IMR-90 (cell line): ENCODE results near the gene TGM4. TPM values are rescaled to one million over a fixed set of nuclear protein-coding genes. Genes with fewer than 3 reads are reported as not detected.

Source experiments
- ATAC-seq: fragments of 200-7000 bp; cut with Tn5 transposase; 2 replicates; pipeline ENCODE4 v1.9.1; 2020; ENCODE audit warnings: low read depth, mild to moderate bottlenecking, moderate library complexity
- BruUV-seq: library from RNA; stranded (reverse); fragments of 400-500 nt; replicated peaks from 2 replicates; lab custom pipeline; 2021; lab: Mats Ljungman, UMichigan
- CTCF ChIA-PET: fragments of 300-600 bp; formaldehyde crosslinking; extraction: SDS; loops from one replicate; lab custom pipeline; 2021; ENCODE audit warnings: antibody characterized with exemption; lab: Yijun Ruan, JAX
- POLR2A ChIA-PET: fragments of 300-600 bp; sonication (Branson Sonifier 250); formaldehyde crosslinking; loops from one replicate; lab custom pipeline; 2022; ENCODE audit warnings: antibody characterized with exemption; ENCODE audit not compliant: unreplicated experiment; lab: Charles Lee
- DNase-seq: peaks from one replicate; pipeline ENCODE4 v3.0.0; 2013
- H2AFZ ChIP-seq: replicated peaks from 2 replicates; pipeline ENCODE3; 2013; ENCODE audit warnings: low read length, mild to moderate bottlenecking; ENCODE audit not compliant: poor library complexity
- H2AK5ac ChIP-seq: 2 replicates; pipeline ENCODE4 v1.6.1; 2013; ENCODE audit warnings: low read depth, low read length, inconsistent platforms
- H2AK9ac ChIP-seq: replicated peaks from 2 replicates; pipeline ENCODE3; 2013; ENCODE audit warnings: mild to moderate bottlenecking, low read depth, low read length, moderate library complexity; ENCODE audit not compliant: poor library complexity
- H2BK120ac ChIP-seq: 2 replicates; pipeline ENCODE4 v1.6.1; 2013; ENCODE audit warnings: low read depth, low read length, inconsistent platforms
- H2BK15ac ChIP-seq: 3 replicates; pipeline ENCODE4 v1.6.1; 2013; ENCODE audit warnings: low read depth, low read length, inconsistent platforms
- H2BK20ac ChIP-seq: 2 replicates; pipeline ENCODE4 v1.6.1; 2013; ENCODE audit warnings: low read depth, mild to moderate bottlenecking, inconsistent platforms, low read length, moderate library complexity
- H2BK5ac ChIP-seq: 2 replicates; pipeline ENCODE4 v1.6.1; 2013; ENCODE audit warnings: mild to moderate bottlenecking, low read depth, low read length, inconsistent platforms; ENCODE audit not compliant: poor library complexity, severe bottlenecking
- H3K14ac ChIP-seq: replicated peaks from 2 replicates; pipeline ENCODE4 v1.6.1; 2013; ENCODE audit warnings: low read depth, low read length, inconsistent platforms
- H3K18ac ChIP-seq: 2 replicates; pipeline ENCODE4 v1.6.1; 2013; ENCODE audit warnings: low read depth, low read length, control low read depth
- H3K23ac ChIP-seq: 2 replicates; pipeline ENCODE4 v1.6.1; 2013; ENCODE audit warnings: low read depth, low read length, inconsistent platforms
- H3K27ac ChIP-seq: 2 replicates; pipeline ENCODE4 v1.5.1; 2013; ENCODE audit warnings: mild to moderate bottlenecking, control low read depth, low read length; ENCODE audit not compliant: insufficient read depth
- H3K27me3 ChIP-seq: 2 replicates; pipeline ENCODE4 v1.6.1; 2013; ENCODE audit warnings: low read length; ENCODE audit not compliant: control insufficient read depth, insufficient read depth
- H3K36me3 ChIP-seq: 2 replicates; pipeline ENCODE4 v1.6.1; 2013; ENCODE audit warnings: low read length, mixed read lengths; ENCODE audit not compliant: control insufficient read depth, insufficient read depth
- H3K4ac ChIP-seq: 2 replicates; pipeline ENCODE4 v1.6.1; 2013; ENCODE audit warnings: low read depth, low read length, inconsistent platforms
- H3K4me1 ChIP-seq: 2 replicates; pipeline ENCODE4 v1.6.1; 2013; ENCODE audit warnings: low read length, mixed read lengths; ENCODE audit not compliant: control insufficient read depth, insufficient read depth
- H3K4me2 ChIP-seq: 2 replicates; pipeline ENCODE4 v1.6.1; 2013; ENCODE audit warnings: low read depth, mild to moderate bottlenecking, control low read depth, low read length, moderate library complexity
- H3K4me3 ChIP-seq: 2 replicates; pipeline ENCODE4 v1.5.1; 2013; ENCODE audit warnings: low read depth, mild to moderate bottlenecking, control low read depth, low read length, moderate library complexity; ENCODE audit not compliant: insufficient read depth
- H3K56ac ChIP-seq: 2 replicates; pipeline ENCODE4 v1.6.1; 2013; ENCODE audit warnings: low read length, inconsistent platforms; ENCODE audit not compliant: insufficient read depth; ENCODE audit errors: extremely low read depth
- H3K79me1 ChIP-seq, 2 experiments: 2 replicates each; pipeline ENCODE4 v1.6.1; 2013; ENCODE audit warnings: low read length in 2 of 2, inconsistent platforms in 1 of 2, low read depth in 1 of 2
- H3K9ac ChIP-seq: 2 replicates; pipeline ENCODE4 v1.6.1; 2013; ENCODE audit warnings: low read depth, low read length, control low read depth
- H3K9me1 ChIP-seq: 2 replicates; pipeline ENCODE4 v1.6.1; 2013; ENCODE audit warnings: low read length, inconsistent platforms; ENCODE audit not compliant: insufficient read depth
- H3K9me3 ChIP-seq: 2 replicates; pipeline ENCODE4 v1.6.1; 2013; ENCODE audit warnings: low read length; ENCODE audit not compliant: control insufficient read depth, insufficient read depth
- H4K20me1 ChIP-seq: 2 replicates; pipeline ENCODE4 v1.6.1; 2013; ENCODE audit warnings: low read length, inconsistent platforms; ENCODE audit not compliant: insufficient read depth
- H4K5ac ChIP-seq: 2 replicates; pipeline ENCODE4 v1.6.1; 2013; ENCODE audit warnings: mild to moderate bottlenecking, low read depth, low read length, control low read depth
- H4K8ac ChIP-seq, 2 experiments: 2 replicates each; pipeline ENCODE4 v1.6.1; 2013; ENCODE audit warnings: low read depth in 2 of 2, low read length in 2 of 2, control low read depth in 1 of 2, inconsistent platforms in 1 of 2
- H4K91ac ChIP-seq: 2 replicates; pipeline ENCODE4 v1.6.1; 2013; ENCODE audit warnings: low read depth, low read length, inconsistent platforms; ENCODE audit not compliant: insufficient read depth
- CEBPB ChIP-seq: IDR thresholded peaks from 2 replicates; pipeline ENCODE4 v1.6.1; 2012; ENCODE audit warnings: low read depth, low read length, improper control_type of control experiment
- FOS ChIP-seq: fragments of 150-350 bp; IDR thresholded peaks from 2 replicates; pipeline ENCODE4 v1.6.1; 2016; ENCODE audit warnings: low read depth, low read length
- MAZ ChIP-seq: IDR thresholded peaks from 2 replicates; pipeline ENCODE4 v1.6.1; 2012; ENCODE audit warnings: low read depth, mild to moderate bottlenecking, low read length, improper control_type of control experiment, moderate library complexity, borderline replicate concordance
- POLR2A ChIP-seq: IDR thresholded peaks from 2 replicates; pipeline ENCODE4 v1.6.1; 2012; ENCODE audit warnings: mild to moderate bottlenecking, low read depth, low read length
- RAD21 ChIP-seq: IDR thresholded peaks from 2 replicates; pipeline ENCODE4 v1.6.1; 2012; ENCODE audit warnings: low read length, improper control_type of control experiment
- RCOR1 ChIP-seq: IDR thresholded peaks from 2 replicates; pipeline ENCODE4 v1.6.1; 2012; ENCODE audit warnings: mild to moderate bottlenecking, low read length, improper control_type of control experiment; ENCODE audit not compliant: insufficient replicate concordance
- SMC3 ChIP-seq: fragments of 150-350 bp; IDR thresholded peaks from 2 replicates; pipeline ENCODE4 v1.6.1; 2016; ENCODE audit warnings: low read depth, mild to moderate bottlenecking, antibody characterized with exemption, low read length, moderate library complexity
- USF2 ChIP-seq: fragments of 150-350 bp; IDR thresholded peaks from 2 replicates; pipeline ENCODE4 v1.6.1; 2017; ENCODE audit warnings: mild to moderate bottlenecking, antibody characterized with exemption, low read length, low read depth
- WGBS, 2 experiments: methylation state at CpG; one replicate each; pipeline versions ENCODE4 v1.1.5 to v1.1.7; 2013; ENCODE audit warnings: missing lambda C conversion rate in 2 of 2; ENCODE audit not compliant: insufficient read length in 1 of 2; ENCODE audit errors: extremely low coverage in 2 of 2; 5-methylcytosine and 5-hydroxymethylcytosine counted together
- dilution Hi-C: fragments of 300-500 bp; cut with HindIII; formaldehyde crosslinking; loops from one replicate; pipeline ENCODE4 v1.14.3; 2018; ENCODE audit warnings: low sequenced_read_pairs; ENCODE audit not compliant: unreplicated experiment
- in situ Hi-C: fragments of 300-500 bp; cut with MboI; formaldehyde crosslinking; loops from 3 replicates; pipeline ENCODE4 v1.14.3; 2019; ENCODE audit warnings: low sequenced_read_pairs, inconsistent platforms, mixed read lengths
- intact Hi-C: fragments of 100-400 bp; cut with micrococcal nuclease; formaldehyde crosslinking; loops from 2 replicates; pipeline ENCODE4 v1.10.0; 2022
- polyA plus RNA-seq, 3 experiments: library from polyadenylated mRNA; depleted of rRNA; stranded (reverse); fragments of >200 nt; gene quantifications; 2 replicates each; pipeline ENCODE4 v1.2.3, GENCODE V29; 2012; ENCODE audit warnings: low replicate concordance in 1 of 3
- total RNA-seq: library from RNA; depleted of rRNA; stranded (reverse); fragments of >200 nt; gene quantifications from 2 replicates; pipeline ENCODE4 v1.2.3, GENCODE V29; 2012

TGM4 gene
- total and polyA plus RNA-seq, 2 of the 4 experiments (the other 2 are of a cell fraction): under 0.01 to 0.10 TPM

DNA sequence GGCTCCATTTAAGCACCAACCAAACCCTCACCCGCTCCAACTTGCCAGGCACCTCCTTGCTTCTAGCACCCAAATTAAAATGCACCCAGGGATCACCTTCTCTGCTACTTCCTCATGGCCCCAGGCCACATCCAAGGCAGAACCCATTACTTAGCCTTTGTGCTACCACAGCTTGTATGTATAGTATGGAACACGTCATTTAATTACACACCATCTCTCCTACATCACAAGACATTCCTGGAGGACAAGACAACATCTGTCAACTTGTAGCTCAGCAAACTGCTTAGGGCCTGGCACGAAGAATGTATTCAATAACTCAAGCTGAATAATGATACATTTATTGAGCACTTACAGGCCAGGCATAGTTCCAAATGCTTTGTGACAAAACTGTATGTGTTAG, 78.3 kb downstream of the TGM4 start:
- in situ Hi-C loops: no loop called here
- intact Hi-C loops: no loop called here
- CTCF ChIA-PET: no interaction called here

More for the DNA sequence above, 78.3 kb downstream of the TGM4 start:
- no peaks in the 10 kb centered on the region for H3K27me3 ChIP-seq
- H2BK5ac ChIP-seq: no peak overlapping the region
- H2AK5ac ChIP-seq: no peak overlapping the region
- H3K36me3 ChIP-seq: peaks cover 14% of the 10 kb centered on the region
- no peak overlapping the region for H2BK20ac ChIP-seq
- peaks cover 35% of the 10 kb centered on the region for H4K20me1 ChIP-seq
- DNase-seq (no peak), ATAC-seq (no peak)
- H3K4me2 ChIP-seq: no peak overlapping the region
- dilution Hi-C loops: no loop called here
- peaks cover 11% of the 10 kb centered on the region; the same call in 1 of the 2 replicates for H3K4me1 ChIP-seq
- no peak overlapping the region for H3K4me3 ChIP-seq
- H3K23ac ChIP-seq: no peak overlapping the region
- POLR2A ChIA-PET: no interaction called here
- no peak overlapping the region for H3K4ac ChIP-seq
- H4K8ac ChIP-seq: no peak overlapping the region
- H2AFZ ChIP-seq: no peak overlapping the region
- H2BK120ac ChIP-seq: no peak overlapping the region
- no peak overlapping the region for H3K18ac ChIP-seq
- no peak overlapping the region for H3K27ac ChIP-seq
- H3K9ac ChIP-seq: no peak overlapping the region
- H3K9me3 ChIP-seq: no peaks in the 10 kb centered on the region
- no peak overlapping the region for H4K5ac ChIP-seq
- no peak overlapping the region for H4K91ac ChIP-seq
- BruUV-seq: no TSS peak
- H3K79me1 ChIP-seq: peaks cover 36 to 78% of the 10 kb centered on the region in 2 experiments
- H3K56ac ChIP-seq: no peak overlapping the region
- H2BK15ac ChIP-seq: no peak overlapping the region
- peaks cover 48% of the 10 kb centered on the region for H3K9me1 ChIP-seq
- no peak for TF ChIP-seq RAD21
- no peak for TF ChIP-seq USF2
- no peak for TF ChIP-seq POLR2A
- TF ChIP-seq CEBPB: no peak
- no peak for TF ChIP-seq FOS
- TF ChIP-seq MAZ: no peak
- no peak for TF ChIP-seq RCOR1
- no peak for TF ChIP-seq SMC3
- no peak overlapping the region for H2AK9ac ChIP-seq
- 100% methylated on average over 1 of the region's 3 CpGs; no CpG with 5 or more reads in 1 of the 2 experiments for WGBS, 2 experiments
- no peak overlapping the region for H3K14ac ChIP-seq
